Vagina (tissue), 2 donors: ENCODE data around the gene FAM78B.

Experiments used
- CTCF ChIP-seq, 3 experiments: fragments of 450-650 bp in 2 of 3; fragments of 200-600 bp in 1 of 3; sonication (generic) in 1 of 3; IDR thresholded peaks; one replicate each; pipeline ENCODE4 v1.5.1; 2017 to 2019; ENCODE audit warnings: antibody characterized with exemption in 3 of 3, mild to moderate bottlenecking in 2 of 3, moderate library complexity in 2 of 3
- POLR2AphosphoS5 ChIP-seq, 2 donors: sonication (generic); formaldehyde crosslinking; IDR thresholded peaks; one replicate each; pipeline ENCODE4 v1.9.0; 2017; ENCODE audit warnings: antibody characterized with exemption in 2 of 2, mild to moderate bottlenecking in 2 of 2, low read depth in 1 of 2; ENCODE audit not compliant: insufficient read depth in 1 of 2

- TF ChIP-seq CTCF (IDR thresholded peaks at IDR 0.05), result no peak
- no peak for TF ChIP-seq POLR2AphosphoS5 (IDR thresholded peaks at IDR 0.05; ENCODE audit: insufficient read depth in 1 of 2, low read depth in 1 of 2)
Observed at GRCh38 chr1:166132496-166132895, 34.3 kb downstream of the FAM78B start.
